Prostate gland (tissue), 2 donors: Measurements from ENCODE around the gene GNAZ.

Experiments
- POLR2A ChIP-seq: fragments of 450-650 bp; IDR thresholded peaks from one replicate; pipeline ENCODE4 v1.6.1; 2016; ENCODE audit warnings: antibody characterized with exemption, mild to moderate bottlenecking
- POLR2AphosphoS5 ChIP-seq: sonication (generic); formaldehyde crosslinking; IDR thresholded peaks from one replicate; pipeline ENCODE4 v1.6.1; 2017; ENCODE audit warnings: antibody characterized with exemption
- TF ChIP-seq, protein P1 (sequence below), 4 experiments: fragments of 200-600 bp in 2 of 4; fragments of 450-650 bp in 2 of 4; sonication (generic) in 2 of 4; IDR thresholded peaks; 1 replicate in 3 of 4; 2 replicates in 1 of 4; pipeline ENCODE4 v1.5.1; 2016 to 2019; ENCODE audit warnings: antibody characterized with exemption in 4 of 4, mild to moderate bottlenecking in 2 of 4, moderate library complexity in 2 of 4

DNA sequence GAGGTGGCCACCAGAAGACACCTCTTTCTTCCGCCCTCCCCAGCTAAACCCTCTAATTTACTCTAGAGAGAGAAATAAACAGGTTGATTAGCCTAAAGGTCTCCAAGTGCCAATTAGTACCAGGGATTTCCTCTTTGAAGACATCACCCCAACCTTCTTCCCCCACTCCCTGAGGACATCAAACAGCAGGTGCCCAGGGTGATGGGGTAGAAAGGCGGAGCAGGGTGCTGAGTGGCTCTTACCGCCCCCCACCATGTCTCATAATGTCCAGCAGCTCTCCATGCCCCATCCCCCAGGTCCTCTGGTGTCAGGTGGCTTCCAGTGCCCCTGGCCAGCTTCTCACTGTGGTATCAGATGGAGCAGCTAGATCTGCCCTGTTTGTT lies 5.3 kb upstream of the GNAZ start:
- TF ChIP-seq, protein P1, sequence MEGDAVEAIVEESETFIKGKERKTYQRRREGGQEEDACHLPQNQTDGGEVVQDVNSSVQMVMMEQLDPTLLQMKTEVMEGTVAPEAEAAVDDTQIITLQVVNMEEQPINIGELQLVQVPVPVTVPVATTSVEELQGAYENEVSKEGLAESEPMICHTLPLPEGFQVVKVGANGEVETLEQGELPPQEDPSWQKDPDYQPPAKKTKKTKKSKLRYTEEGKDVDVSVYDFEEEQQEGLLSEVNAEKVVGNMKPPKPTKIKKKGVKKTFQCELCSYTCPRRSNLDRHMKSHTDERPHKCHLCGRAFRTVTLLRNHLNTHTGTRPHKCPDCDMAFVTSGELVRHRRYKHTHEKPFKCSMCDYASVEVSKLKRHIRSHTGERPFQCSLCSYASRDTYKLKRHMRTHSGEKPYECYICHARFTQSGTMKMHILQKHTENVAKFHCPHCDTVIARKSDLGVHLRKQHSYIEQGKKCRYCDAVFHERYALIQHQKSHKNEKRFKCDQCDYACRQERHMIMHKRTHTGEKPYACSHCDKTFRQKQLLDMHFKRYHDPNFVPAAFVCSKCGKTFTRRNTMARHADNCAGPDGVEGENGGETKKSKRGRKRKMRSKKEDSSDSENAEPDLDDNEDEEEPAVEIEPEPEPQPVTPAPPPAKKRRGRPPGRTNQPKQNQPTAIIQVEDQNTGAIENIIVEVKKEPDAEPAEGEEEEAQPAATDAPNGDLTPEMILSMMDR (IDR thresholded peaks at IDR 0.05), result no peak
- TF ChIP-seq POLR2A (no peak), POLR2AphosphoS5 (no peak)
